Prostate gland (tissue), 1 donor: Measurements from ENCODE around the gene DOCK11.

Experiments
- POLR2A ChIP-seq: fragments of 450-650 bp; IDR thresholded peaks from one replicate; pipeline ENCODE4 v1.6.1; 2016; ENCODE audit warnings: antibody characterized with exemption, mild to moderate bottlenecking
- POLR2AphosphoS5 ChIP-seq: sonication (generic); formaldehyde crosslinking; IDR thresholded peaks from one replicate; pipeline ENCODE4 v1.6.1; 2017; ENCODE audit warnings: antibody characterized with exemption

DNA sequence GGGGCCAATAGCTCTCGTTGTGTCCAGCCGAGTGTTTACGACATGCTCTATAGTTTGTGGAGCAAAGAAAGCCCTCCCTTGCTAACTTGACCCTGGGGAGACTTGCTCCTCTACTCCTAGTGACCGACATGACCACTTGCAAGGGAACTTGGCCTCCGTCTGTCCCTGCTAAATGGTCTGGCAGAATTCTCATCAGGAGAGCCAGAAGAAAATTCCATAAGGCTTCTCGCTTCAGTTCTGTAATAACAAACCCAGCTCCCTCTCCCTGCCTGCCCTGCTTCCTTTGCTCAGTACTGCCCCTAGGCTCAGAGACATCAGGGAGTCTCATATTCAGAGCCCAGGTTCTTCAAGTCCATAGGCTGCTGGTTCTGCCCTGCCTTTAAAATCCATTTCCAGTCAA lies 13.0 kb downstream of the DOCK11 start:
- TF ChIP-seq POLR2A (no peak), POLR2AphosphoS5 (no peak)
